ENCODE data around the gene CUBN. TPM values are rescaled to one million over a fixed set of nuclear protein-coding genes. Genes with fewer than 3 reads are reported as not detected.

Gene CUBN
- total RNA-seq, 3 donors from 2014 or later (not counting 1 experiment from before 2014, with no cell fraction given) = 4.7 to 5.6 (median 5.1) TPM

DNA sequence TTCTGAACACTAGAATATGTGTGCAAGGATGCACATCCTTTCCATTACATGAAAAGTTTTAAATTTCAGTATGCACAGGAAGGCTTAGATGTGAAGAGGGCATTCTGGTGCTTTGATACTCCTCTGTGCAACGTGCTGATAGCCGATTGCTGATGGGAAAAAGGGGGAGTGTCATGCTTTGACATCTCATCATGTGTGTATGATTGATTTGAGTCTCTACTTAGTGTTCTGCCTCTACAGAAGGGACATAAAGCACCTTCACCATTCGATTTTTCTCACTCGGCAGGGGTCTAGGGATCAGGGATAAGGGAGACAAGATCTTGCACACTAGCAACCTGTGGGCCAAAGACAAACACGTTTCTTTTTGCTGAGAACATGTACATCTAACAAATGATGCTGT, 197.7 kb downstream of the CUBN start:
- no peak overlapping the region for H3K4me3 ChIP-seq (ENCODE audit: low read length)
- H3K27me3 ChIP-seq (ENCODE audit: control insufficient read depth, insufficient read depth, low read length) = no peaks in the 10 kb centered on the region
- no peak for DNase-seq
- TF ChIP-seq, protein P1, sequence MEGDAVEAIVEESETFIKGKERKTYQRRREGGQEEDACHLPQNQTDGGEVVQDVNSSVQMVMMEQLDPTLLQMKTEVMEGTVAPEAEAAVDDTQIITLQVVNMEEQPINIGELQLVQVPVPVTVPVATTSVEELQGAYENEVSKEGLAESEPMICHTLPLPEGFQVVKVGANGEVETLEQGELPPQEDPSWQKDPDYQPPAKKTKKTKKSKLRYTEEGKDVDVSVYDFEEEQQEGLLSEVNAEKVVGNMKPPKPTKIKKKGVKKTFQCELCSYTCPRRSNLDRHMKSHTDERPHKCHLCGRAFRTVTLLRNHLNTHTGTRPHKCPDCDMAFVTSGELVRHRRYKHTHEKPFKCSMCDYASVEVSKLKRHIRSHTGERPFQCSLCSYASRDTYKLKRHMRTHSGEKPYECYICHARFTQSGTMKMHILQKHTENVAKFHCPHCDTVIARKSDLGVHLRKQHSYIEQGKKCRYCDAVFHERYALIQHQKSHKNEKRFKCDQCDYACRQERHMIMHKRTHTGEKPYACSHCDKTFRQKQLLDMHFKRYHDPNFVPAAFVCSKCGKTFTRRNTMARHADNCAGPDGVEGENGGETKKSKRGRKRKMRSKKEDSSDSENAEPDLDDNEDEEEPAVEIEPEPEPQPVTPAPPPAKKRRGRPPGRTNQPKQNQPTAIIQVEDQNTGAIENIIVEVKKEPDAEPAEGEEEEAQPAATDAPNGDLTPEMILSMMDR (IDR thresholded peaks at IDR 0.05) = no peak
- no peak overlapping the region for H3K27ac ChIP-seq (ENCODE audit: low read length)
- no peak for ATAC-seq
- Mint-ChIP-seq H3K36me3 (no peaks in the 10 kb centered on the region), H3K4me1 (no peaks in the 10 kb centered on the region), H3K27ac (no peak overlapping the region), H3K27me3 (ENCODE audit: low read depth in 2 of 2) (no peaks in the 10 kb centered on the region), H3K4me3 (no peak overlapping the region), H3K9me3 (no peaks in the 10 kb centered on the region)
- no peaks in the 10 kb centered on the region for H3K36me3 ChIP-seq (ENCODE audit: control insufficient read depth, insufficient read depth, low read length)
- WGBS (ENCODE audit: insufficient coverage) = 87% methylated on average over 5 of the region's 5 CpGs
- no peaks in the 10 kb centered on the region for H3K9me3 ChIP-seq (ENCODE audit: control insufficient read depth, insufficient read depth, low read length)
- no peaks in the 10 kb centered on the region for H3K4me1 ChIP-seq (ENCODE audit: control insufficient read depth, insufficient read depth, low read length)
- intact Hi-C loops (cut with micrococcal nuclease) = no loop called here

DNA sequence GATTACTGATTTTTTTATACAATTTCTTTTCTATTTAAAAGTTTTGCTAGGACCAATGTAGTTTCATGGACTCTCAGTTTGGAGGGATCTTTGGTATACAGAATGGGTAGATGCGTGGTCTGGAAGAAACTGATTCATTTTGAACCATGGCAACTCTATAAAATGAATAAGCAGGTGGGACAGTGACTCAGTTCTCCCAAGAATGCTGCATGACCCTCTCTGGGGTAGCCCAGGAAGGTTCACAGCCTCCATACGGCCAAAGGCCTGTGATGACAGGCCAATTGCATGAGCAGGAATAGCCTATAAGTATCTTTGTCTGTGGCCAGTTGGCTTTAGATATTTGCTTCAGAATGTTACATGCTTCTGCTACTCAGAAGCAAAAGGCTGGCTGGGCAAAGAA, 199.1 kb downstream of the CUBN start:
- Histone ChIP-seq H3K27me3 (ENCODE audit: control insufficient read depth, insufficient read depth, low read length) (no peaks in the 10 kb centered on the region), H3K27ac (ENCODE audit: low read length) (no peak overlapping the region), H3K9me3 (ENCODE audit: control insufficient read depth, insufficient read depth, low read length) (no peaks in the 10 kb centered on the region), H3K4me3 (ENCODE audit: low read length) (no peak overlapping the region), H3K36me3 (ENCODE audit: control insufficient read depth, insufficient read depth, low read length) (no peaks in the 10 kb centered on the region), H3K4me1 (ENCODE audit: control insufficient read depth, insufficient read depth, low read length) (no peaks in the 10 kb centered on the region)
- no peak for ATAC-seq
- H3K27me3 Mint-ChIP-seq (ENCODE audit: low read depth in 2 of 2) = peaks cover 0 to 5% of the 10 kb centered on the region in 2 donors
- 90% methylated on average over 2 of the region's 2 CpGs for whole genome bisulfite sequencing (ENCODE audit: insufficient coverage)
- H3K4me3 Mint-ChIP-seq = no peak overlapping the region
- no peaks in the 10 kb centered on the region for H3K9me3 Mint-ChIP-seq
- no peaks in the 10 kb centered on the region for H3K36me3 Mint-ChIP-seq
- intact Hi-C loops (cut with micrococcal nuclease) = no loop called here
- H3K4me1 Mint-ChIP-seq = no peaks in the 10 kb centered on the region
- no peak for DNase-seq
- TF ChIP-seq, protein P1 (IDR thresholded peaks at IDR 0.05) = no peak
- H3K27ac Mint-ChIP-seq = no peak overlapping the region

DNA sequence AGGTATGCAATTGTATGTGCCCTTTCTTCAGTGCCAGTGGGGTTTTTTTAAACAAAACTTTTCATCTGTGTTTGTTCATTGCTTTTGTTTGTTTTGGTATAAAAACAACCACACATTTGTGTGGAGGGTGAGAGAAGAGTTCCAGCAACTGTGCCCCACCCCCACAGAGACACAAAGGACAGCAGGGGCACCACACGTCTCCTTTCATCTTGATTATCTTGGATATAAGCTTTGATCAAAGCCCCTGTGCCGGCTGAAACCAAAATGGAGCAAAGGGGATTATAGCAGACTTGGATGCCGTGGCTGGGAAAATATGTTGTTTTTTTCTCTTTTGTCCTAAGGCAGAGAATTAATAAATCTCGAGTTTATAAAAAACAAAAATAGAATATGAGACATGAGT, 200.5 kb downstream of the CUBN start:
- intact Hi-C loops (cut with micrococcal nuclease) = no loop called here
- Histone ChIP-seq H3K27me3 (ENCODE audit: control insufficient read depth, insufficient read depth, low read length) (no peaks in the 10 kb centered on the region), H3K36me3 (ENCODE audit: control insufficient read depth, insufficient read depth, low read length) (no peaks in the 10 kb centered on the region), H3K27ac (ENCODE audit: low read length) (no peak overlapping the region), H3K4me1 (ENCODE audit: control insufficient read depth, insufficient read depth, low read length) (no peaks in the 10 kb centered on the region), H3K9me3 (ENCODE audit: control insufficient read depth, insufficient read depth, low read length) (no peaks in the 10 kb centered on the region), H3K4me3 (ENCODE audit: low read length) (no peak overlapping the region)
- Mint-ChIP-seq H3K36me3 (no peaks in the 10 kb centered on the region), H3K4me1 (no peaks in the 10 kb centered on the region), H3K27ac (no peak overlapping the region), H3K27me3 (ENCODE audit: low read depth in 2 of 2) (peaks cover 0 to 5% of the 10 kb centered on the region in 2 donors), H3K9me3 (no peaks in the 10 kb centered on the region), H3K4me3 (no peak overlapping the region)
- TF ChIP-seq, protein P1 (IDR thresholded peaks at IDR 0.05) = no peak
- 90% methylated on average over 3 of the region's 4 CpGs for WGBS (ENCODE audit: insufficient coverage)
- DNase-seq = no peak
- ATAC-seq = no peak

DNA sequence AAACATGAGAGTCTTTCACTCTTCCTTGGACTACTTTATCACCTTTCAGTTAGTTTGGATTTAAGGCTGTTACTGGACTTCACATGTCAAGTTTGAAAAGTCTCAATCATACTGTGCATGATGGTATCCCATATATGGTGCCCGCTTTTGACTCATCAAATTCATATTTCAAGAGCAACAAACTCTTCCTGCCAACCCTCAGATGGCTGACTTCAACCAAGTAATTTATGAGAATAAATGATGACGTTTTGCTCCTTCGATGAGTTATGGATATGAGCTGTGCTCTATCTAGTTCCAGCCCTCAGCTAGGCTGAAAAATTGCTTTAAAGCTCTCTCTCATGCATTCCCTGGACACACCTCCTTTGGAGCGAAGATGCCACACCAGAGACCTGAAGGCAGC, 202.1 kb downstream of the CUBN start:
- intact Hi-C loops (cut with micrococcal nuclease) = no loop called here
- DNase-seq (no peak), ATAC-seq (no peak)
- H3K27me3 Mint-ChIP-seq (ENCODE audit: low read depth in 2 of 2) = peaks cover 0 to 5% of the 10 kb centered on the region in 2 donors
- H3K4me3 ChIP-seq (ENCODE audit: low read length) = no peak overlapping the region
- no peaks in the 10 kb centered on the region for H3K36me3 Mint-ChIP-seq
- no peaks in the 10 kb centered on the region for H3K27me3 ChIP-seq (ENCODE audit: control insufficient read depth, insufficient read depth, low read length)
- no peaks in the 10 kb centered on the region for H3K36me3 ChIP-seq (ENCODE audit: control insufficient read depth, insufficient read depth, low read length)
- no peaks in the 10 kb centered on the region for H3K4me1 ChIP-seq (ENCODE audit: control insufficient read depth, insufficient read depth, low read length)
- no peak overlapping the region for H3K4me3 Mint-ChIP-seq
- no peaks in the 10 kb centered on the region for H3K4me1 Mint-ChIP-seq
- H3K27ac ChIP-seq (ENCODE audit: low read length) = no peak overlapping the region
- no peaks in the 10 kb centered on the region for H3K9me3 ChIP-seq (ENCODE audit: control insufficient read depth, insufficient read depth, low read length)
- H3K27ac Mint-ChIP-seq = no peak overlapping the region
- TF ChIP-seq, protein P1 (IDR thresholded peaks at IDR 0.05) = no peak
- H3K9me3 Mint-ChIP-seq = no peaks in the 10 kb centered on the region
- WGBS (ENCODE audit: insufficient coverage) = 73% methylated on average over 2 of the region's 4 CpGs

Measured in natural killer cell (primary cell).